C4-2B (cell line): ENCODE data around the gene AXIN1.

Source experiments
- CTCF ChIP-seq: fragments of 450-650 bp; conservative IDR thresholded peaks from 2 replicates; pipeline ENCODE4 v1.5.1; 2017; ENCODE audit warnings: mild to moderate bottlenecking
- ZFX ChIP-seq: fragments of 450-650 bp; IDR thresholded peaks from 2 replicates; pipeline ENCODE4 v1.6.1; 2017

GRCh38 chr16:367333-367903 is 14.9 kb upstream of the AXIN1 start:
- TF ChIP-seq CTCF (no peak), ZFX (no peak)
